ENCODE data around the gene C19orf73.

DNA sequence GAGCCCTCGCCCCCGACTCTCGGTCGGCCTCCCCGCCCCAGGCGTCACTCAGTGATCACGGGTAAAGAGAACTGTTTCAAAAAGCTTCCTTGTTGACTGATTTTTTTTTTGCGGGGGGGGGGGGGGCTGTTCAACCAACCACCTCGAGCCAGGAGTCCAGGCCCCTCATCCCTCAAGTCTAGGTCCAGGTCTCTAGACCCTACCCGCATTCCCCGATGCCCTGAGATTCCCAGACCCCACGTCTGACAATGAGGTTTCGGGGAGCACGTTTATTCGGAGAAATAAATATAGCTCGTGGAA is 32.0 kb upstream of the C19orf73 start:
- TF ChIP-seq, protein P1, sequence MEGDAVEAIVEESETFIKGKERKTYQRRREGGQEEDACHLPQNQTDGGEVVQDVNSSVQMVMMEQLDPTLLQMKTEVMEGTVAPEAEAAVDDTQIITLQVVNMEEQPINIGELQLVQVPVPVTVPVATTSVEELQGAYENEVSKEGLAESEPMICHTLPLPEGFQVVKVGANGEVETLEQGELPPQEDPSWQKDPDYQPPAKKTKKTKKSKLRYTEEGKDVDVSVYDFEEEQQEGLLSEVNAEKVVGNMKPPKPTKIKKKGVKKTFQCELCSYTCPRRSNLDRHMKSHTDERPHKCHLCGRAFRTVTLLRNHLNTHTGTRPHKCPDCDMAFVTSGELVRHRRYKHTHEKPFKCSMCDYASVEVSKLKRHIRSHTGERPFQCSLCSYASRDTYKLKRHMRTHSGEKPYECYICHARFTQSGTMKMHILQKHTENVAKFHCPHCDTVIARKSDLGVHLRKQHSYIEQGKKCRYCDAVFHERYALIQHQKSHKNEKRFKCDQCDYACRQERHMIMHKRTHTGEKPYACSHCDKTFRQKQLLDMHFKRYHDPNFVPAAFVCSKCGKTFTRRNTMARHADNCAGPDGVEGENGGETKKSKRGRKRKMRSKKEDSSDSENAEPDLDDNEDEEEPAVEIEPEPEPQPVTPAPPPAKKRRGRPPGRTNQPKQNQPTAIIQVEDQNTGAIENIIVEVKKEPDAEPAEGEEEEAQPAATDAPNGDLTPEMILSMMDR (IDR thresholded peaks at IDR 0.05) = no peak
- TF ChIP-seq POLR2A (IDR thresholded peaks at IDR 0.05) = no peak
